Measurements from ENCODE around the gene PHF5A. TPM values are rescaled to one million over a fixed set of nuclear protein-coding genes. Genes with fewer than 3 reads are reported as not detected.
A peak's percentile ranks its signal among the peaks of the same experiment; 100 is the strongest.

Gene PHF5A
- total and polyA plus RNA-seq, 9 donors = 27.3 to 55.3 (median 36.8) TPM

- DNase-seq = no peak
- no peak for TF ChIP-seq CTCF (IDR thresholded peaks at IDR 0.05)
- TF ChIP-seq POLR2A (IDR thresholded peaks at IDR 0.05) = no peak
- no peak for TF ChIP-seq EP300 (IDR thresholded peaks at IDR 0.05)
- H3K27me3 ChIP-seq = no peaks in the 10 kb centered on the region
- no peak overlapping the region for H3K27ac ChIP-seq
- intact Hi-C loops (cut with DNase I) = no loop called here
- H3K9me3 ChIP-seq = no peaks in the 10 kb centered on the region
- 68 to 72% (median 71%) methylated on average over 8 of the region's 8 CpGs for WGBS, 3 donors
- H3K36me3 ChIP-seq = no peaks in the 10 kb centered on the region
- peaks cover 10% of the 10 kb centered on the region for H3K4me1 ChIP-seq (ENCODE audit: insufficient read depth)
- H3K4me3 ChIP-seq = no peak overlapping the region
Measured at GRCh38 chr22:41487037-41487935, 18.8 kb upstream of the PHF5A start.

GRCh38 chr22:41485033-41485432, 16.5 kb upstream of the PHF5A start:
- no peaks in the 10 kb centered on the region for H3K36me3 ChIP-seq
- no peak for TF ChIP-seq CTCF (IDR thresholded peaks at IDR 0.05)
- TF ChIP-seq POLR2A (IDR thresholded peaks at IDR 0.05) = no peak
- no peak overlapping the region for H3K27ac ChIP-seq
- 83 to 89% (median 86%) methylated on average over 7 of the region's 7 CpGs for WGBS, 3 donors
- no peak overlapping the region for H3K4me3 ChIP-seq
- H3K4me1 ChIP-seq (ENCODE audit: insufficient read depth) = peaks cover 5% of the 10 kb centered on the region
- no peaks in the 10 kb centered on the region for H3K9me3 ChIP-seq
- intact Hi-C loops (cut with DNase I) = no loop called here
- no peak for DNase-seq
- no peaks in the 10 kb centered on the region for H3K27me3 ChIP-seq

GRCh38 chr22:41482319-41482935, 13.9 kb upstream of the PHF5A start:
- peak overlapping the region; percentile 22 to 45 for H3K27ac ChIP-seq
- TF ChIP-seq EP300 (IDR thresholded peaks at IDR 0.05) (no peak), POLR2A (IDR thresholded peaks at IDR 0.05) (no peak), CTCF (IDR thresholded peaks at IDR 0.05) (no peak)
- DNase-seq = no peak
- no peaks in the 10 kb centered on the region for H3K36me3 ChIP-seq
- no peaks in the 10 kb centered on the region for H3K27me3 ChIP-seq
- H3K4me1 ChIP-seq (ENCODE audit: insufficient read depth) = peaks cover 5% of the 10 kb centered on the region
- intact Hi-C loops (cut with DNase I) = no loop called here
- H3K4me3 ChIP-seq = no peak overlapping the region
- no peaks in the 10 kb centered on the region for H3K9me3 ChIP-seq
- WGBS, 3 donors = 11 to 18% (median 18%) methylated on average over 2 of the region's 2 CpGs

- Histone ChIP-seq H3K36me3 (no peaks in the 10 kb centered on the region), H3K27me3 (no peaks in the 10 kb centered on the region), H3K4me3 (no peak overlapping the region), H3K27ac (peak overlapping the region in 1 of 2 donors; percentile 45), H3K4me1 (ENCODE audit: insufficient read depth) (peaks cover 5% of the 10 kb centered on the region), H3K9me3 (no peaks in the 10 kb centered on the region)
- no peak for DNase-seq
- intact Hi-C loops (cut with DNase I) = no loop called here
- WGBS, 3 donors = 37 to 47% (median 43%) methylated on average over 5 of the region's 5 CpGs
- TF ChIP-seq CTCF (IDR thresholded peaks at IDR 0.05) (no peak), POLR2A (IDR thresholded peaks at IDR 0.05) (no peak), EP300 (IDR thresholded peaks at IDR 0.05) (no peak)
Measured at GRCh38 chr22:41481925-41482318, 13.4 kb upstream of the PHF5A start.

Data from ovary (tissue), 9 donors.